ENCODE data around the gene ARMH4.

The ARMH4 gene

GRCh38 chr14:58104808-58105207, 47.2 kb downstream of the ARMH4 start:
- H3K27ac ChIP-seq (ENCODE audit: low read depth, low read length) = no peak overlapping the region
- no peak overlapping the region for H3K4me3 ChIP-seq (ENCODE audit: low read depth in 1 of 2, low read length in 2 of 2)
- H3K27me3 ChIP-seq (ENCODE audit: control insufficient read depth in 1 of 2, insufficient read depth in 2 of 2, low read length in 2 of 2) = peaks cover 0 to 5% of the 10 kb centered on the region in 2 donors
- H3K36me3 ChIP-seq (ENCODE audit: control insufficient read depth in 1 of 2, insufficient read depth in 2 of 2, low read length in 2 of 2) = no peaks in the 10 kb centered on the region
- no peaks in the 10 kb centered on the region for H3K9me3 ChIP-seq (ENCODE audit: control insufficient read depth in 1 of 2, low read length in 2 of 2)
- no peaks in the 10 kb centered on the region for H3K4me1 ChIP-seq (ENCODE audit: control insufficient read depth in 1 of 2, insufficient read depth in 2 of 2, low read length in 2 of 2)
- H3K9ac ChIP-seq (ENCODE audit: low read depth in 1 of 2, low read length in 2 of 2) = no peak overlapping the region

- Histone ChIP-seq H3K27ac (ENCODE audit: low read depth, low read length) (no peak overlapping the region), H3K4me1 (ENCODE audit: control insufficient read depth in 1 of 2, insufficient read depth in 2 of 2, low read length in 2 of 2) (no peaks in the 10 kb centered on the region), H3K36me3 (ENCODE audit: control insufficient read depth in 1 of 2, insufficient read depth in 2 of 2, low read length in 2 of 2) (no peaks in the 10 kb centered on the region), H3K9me3 (ENCODE audit: control insufficient read depth in 1 of 2, low read length in 2 of 2) (no peaks in the 10 kb centered on the region), H3K27me3 (ENCODE audit: control insufficient read depth in 1 of 2, insufficient read depth in 2 of 2, low read length in 2 of 2) (no peaks in the 10 kb centered on the region), H3K4me3 (ENCODE audit: low read depth in 1 of 2, low read length in 2 of 2) (no peak overlapping the region), H3K9ac (ENCODE audit: low read depth in 1 of 2, low read length in 2 of 2) (no peak overlapping the region)
Measured at GRCh38 chr14:58100735-58101368, 51.2 kb downstream of the ARMH4 start.

DNA sequence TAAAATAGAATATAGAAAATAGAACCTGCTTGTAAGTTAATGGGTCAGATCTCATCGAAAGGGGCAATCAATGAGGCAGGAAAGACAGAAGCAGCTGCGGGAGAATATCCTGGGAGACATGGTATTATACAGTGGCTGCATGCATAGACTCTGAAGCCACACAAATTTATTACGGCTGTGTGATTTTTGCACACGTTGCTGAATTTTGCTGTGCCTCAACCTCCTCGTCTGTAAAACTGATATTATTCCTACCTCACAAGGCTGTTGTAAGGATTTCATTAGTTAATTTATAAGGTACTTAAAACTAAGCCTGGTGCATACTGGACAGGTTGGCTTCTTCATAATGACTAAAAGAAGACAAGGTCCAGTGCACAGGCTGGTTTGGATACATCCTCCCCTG, 52.3 kb downstream of the ARMH4 start:
- no peaks in the 10 kb centered on the region for H3K27me3 ChIP-seq (ENCODE audit: control insufficient read depth in 1 of 2, insufficient read depth in 2 of 2, low read length in 2 of 2)
- H3K9ac ChIP-seq (ENCODE audit: low read depth in 1 of 2, low read length in 2 of 2) = no peak overlapping the region
- H3K9me3 ChIP-seq (ENCODE audit: control insufficient read depth in 1 of 2, low read length in 2 of 2) = no peaks in the 10 kb centered on the region
- no peak overlapping the region for H3K27ac ChIP-seq (ENCODE audit: low read depth, low read length)
- H3K4me3 ChIP-seq (ENCODE audit: low read depth in 1 of 2, low read length in 2 of 2) = no peak overlapping the region
- no peaks in the 10 kb centered on the region for H3K36me3 ChIP-seq (ENCODE audit: control insufficient read depth in 1 of 2, insufficient read depth in 2 of 2, low read length in 2 of 2)
- no peaks in the 10 kb centered on the region for H3K4me1 ChIP-seq (ENCODE audit: control insufficient read depth in 1 of 2, insufficient read depth in 2 of 2, low read length in 2 of 2)

DNA sequence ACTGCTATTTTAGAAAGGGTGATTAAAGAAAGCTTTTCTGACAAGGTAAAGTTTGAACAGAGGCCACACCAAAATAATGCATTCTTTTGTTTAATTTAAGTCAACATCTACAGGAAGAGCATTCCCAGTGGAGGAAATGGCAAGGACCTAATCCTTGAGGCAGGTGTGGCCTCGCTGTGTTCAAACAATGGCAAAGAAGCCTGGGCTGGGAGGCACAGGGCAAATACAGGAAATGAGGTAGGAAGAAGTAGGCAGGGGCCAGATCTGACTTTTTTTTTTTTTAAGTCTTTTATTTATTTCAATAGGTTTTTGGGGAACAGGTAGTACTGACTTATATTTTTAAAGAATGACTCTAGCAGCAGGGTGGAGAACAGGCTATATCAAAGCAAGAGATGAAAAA, 53.5 kb downstream of the ARMH4 start:
- Histone ChIP-seq H3K9ac (ENCODE audit: low read depth in 1 of 2, low read length in 2 of 2) (no peak overlapping the region), H3K4me3 (ENCODE audit: low read depth in 1 of 2, low read length in 2 of 2) (no peak overlapping the region), H3K27me3 (ENCODE audit: control insufficient read depth in 1 of 2, insufficient read depth in 2 of 2, low read length in 2 of 2) (no peaks in the 10 kb centered on the region), H3K9me3 (ENCODE audit: control insufficient read depth in 1 of 2, low read length in 2 of 2) (no peaks in the 10 kb centered on the region), H3K27ac (ENCODE audit: low read depth, low read length) (no peak overlapping the region), H3K4me1 (ENCODE audit: control insufficient read depth in 1 of 2, insufficient read depth in 2 of 2, low read length in 2 of 2) (no peaks in the 10 kb centered on the region), H3K36me3 (ENCODE audit: control insufficient read depth in 1 of 2, insufficient read depth in 2 of 2, low read length in 2 of 2) (no peaks in the 10 kb centered on the region)

GRCh38 chr14:58096731-58097130, 55.3 kb downstream of the ARMH4 start:
- Histone ChIP-seq H3K4me3 (ENCODE audit: low read depth in 1 of 2, low read length in 2 of 2) (no peak overlapping the region), H3K27me3 (ENCODE audit: control insufficient read depth in 1 of 2, insufficient read depth in 2 of 2, low read length in 2 of 2) (no peaks in the 10 kb centered on the region), H3K27ac (ENCODE audit: low read depth, low read length) (no peak overlapping the region), H3K4me1 (ENCODE audit: control insufficient read depth in 1 of 2, insufficient read depth in 2 of 2, low read length in 2 of 2) (no peaks in the 10 kb centered on the region), H3K9ac (ENCODE audit: low read depth in 1 of 2, low read length in 2 of 2) (no peak overlapping the region), H3K9me3 (ENCODE audit: control insufficient read depth in 1 of 2, low read length in 2 of 2) (no peaks in the 10 kb centered on the region), H3K36me3 (ENCODE audit: control insufficient read depth in 1 of 2, insufficient read depth in 2 of 2, low read length in 2 of 2) (no peaks in the 10 kb centered on the region)

- Histone ChIP-seq H3K4me1 (ENCODE audit: control insufficient read depth in 1 of 2, insufficient read depth in 2 of 2, low read length in 2 of 2) (no peaks in the 10 kb centered on the region), H3K27ac (ENCODE audit: low read depth, low read length) (no peak overlapping the region), H3K9me3 (ENCODE audit: control insufficient read depth in 1 of 2, low read length in 2 of 2) (no peaks in the 10 kb centered on the region), H3K4me3 (ENCODE audit: low read depth in 1 of 2, low read length in 2 of 2) (no peak overlapping the region), H3K9ac (ENCODE audit: low read depth in 1 of 2, low read length in 2 of 2) (no peak overlapping the region), H3K27me3 (ENCODE audit: control insufficient read depth in 1 of 2, insufficient read depth in 2 of 2, low read length in 2 of 2) (no peaks in the 10 kb centered on the region), H3K36me3 (ENCODE audit: control insufficient read depth in 1 of 2, insufficient read depth in 2 of 2, low read length in 2 of 2) (no peaks in the 10 kb centered on the region)
Measured at GRCh38 chr14:58091883-58092630, 60.0 kb downstream of the ARMH4 start.

- H3K36me3 ChIP-seq (ENCODE audit: control insufficient read depth in 1 of 2, insufficient read depth in 2 of 2, low read length in 2 of 2) = no peaks in the 10 kb centered on the region
- no peak overlapping the region for H3K9ac ChIP-seq (ENCODE audit: low read depth in 1 of 2, low read length in 2 of 2)
- H3K27me3 ChIP-seq (ENCODE audit: control insufficient read depth in 1 of 2, insufficient read depth in 2 of 2, low read length in 2 of 2) = no peaks in the 10 kb centered on the region
- H3K4me1 ChIP-seq (ENCODE audit: control insufficient read depth in 1 of 2, insufficient read depth in 2 of 2, low read length in 2 of 2) = no peaks in the 10 kb centered on the region
- H3K9me3 ChIP-seq (ENCODE audit: control insufficient read depth in 1 of 2, low read length in 2 of 2) = no peaks in the 10 kb centered on the region
- no peak overlapping the region for H3K4me3 ChIP-seq (ENCODE audit: low read depth in 1 of 2, low read length in 2 of 2)
- H3K27ac ChIP-seq (ENCODE audit: low read depth, low read length) = no peak overlapping the region
Measured at GRCh38 chr14:58089612-58090011, 62.4 kb downstream of the ARMH4 start.

- Histone ChIP-seq H3K9me3 (ENCODE audit: control insufficient read depth in 1 of 2, low read length in 2 of 2) (no peaks in the 10 kb centered on the region), H3K36me3 (ENCODE audit: control insufficient read depth in 1 of 2, insufficient read depth in 2 of 2, low read length in 2 of 2) (no peaks in the 10 kb centered on the region), H3K27me3 (ENCODE audit: control insufficient read depth in 1 of 2, insufficient read depth in 2 of 2, low read length in 2 of 2) (no peaks in the 10 kb centered on the region), H3K9ac (ENCODE audit: low read depth in 1 of 2, low read length in 2 of 2) (no peak overlapping the region), H3K27ac (ENCODE audit: low read depth, low read length) (no peak overlapping the region), H3K4me3 (ENCODE audit: low read depth in 1 of 2, low read length in 2 of 2) (no peak overlapping the region), H3K4me1 (ENCODE audit: control insufficient read depth in 1 of 2, insufficient read depth in 2 of 2, low read length in 2 of 2) (no peaks in the 10 kb centered on the region)
Measured at GRCh38 chr14:58088961-58089360, 63.1 kb downstream of the ARMH4 start.

- Histone ChIP-seq H3K4me3 (ENCODE audit: low read depth in 1 of 2, low read length in 2 of 2) (no peak overlapping the region), H3K4me1 (ENCODE audit: control insufficient read depth in 1 of 2, insufficient read depth in 2 of 2, low read length in 2 of 2) (no peaks in the 10 kb centered on the region), H3K36me3 (ENCODE audit: control insufficient read depth in 1 of 2, insufficient read depth in 2 of 2, low read length in 2 of 2) (no peaks in the 10 kb centered on the region), H3K27me3 (ENCODE audit: control insufficient read depth in 1 of 2, insufficient read depth in 2 of 2, low read length in 2 of 2) (no peaks in the 10 kb centered on the region), H3K27ac (ENCODE audit: low read depth, low read length) (no peak overlapping the region), H3K9me3 (ENCODE audit: control insufficient read depth in 1 of 2, low read length in 2 of 2) (no peaks in the 10 kb centered on the region), H3K9ac (ENCODE audit: low read depth in 1 of 2, low read length in 2 of 2) (no peak overlapping the region)
Measured at GRCh38 chr14:58085877-58086276, 66.1 kb downstream of the ARMH4 start.

- no peaks in the 10 kb centered on the region for H3K4me1 ChIP-seq (ENCODE audit: control insufficient read depth in 1 of 2, insufficient read depth in 2 of 2, low read length in 2 of 2)
- no peak overlapping the region for H3K4me3 ChIP-seq (ENCODE audit: low read depth in 1 of 2, low read length in 2 of 2)
- H3K27me3 ChIP-seq (ENCODE audit: control insufficient read depth in 1 of 2, insufficient read depth in 2 of 2, low read length in 2 of 2) = no peaks in the 10 kb centered on the region
- H3K27ac ChIP-seq (ENCODE audit: low read depth, low read length) = no peak overlapping the region
- no peaks in the 10 kb centered on the region for H3K9me3 ChIP-seq (ENCODE audit: control insufficient read depth in 1 of 2, low read length in 2 of 2)
- H3K36me3 ChIP-seq (ENCODE audit: control insufficient read depth in 1 of 2, insufficient read depth in 2 of 2, low read length in 2 of 2) = no peaks in the 10 kb centered on the region
- no peak overlapping the region for H3K9ac ChIP-seq (ENCODE audit: low read depth in 1 of 2, low read length in 2 of 2)
Measured at GRCh38 chr14:58082491-58083098, 69.4 kb downstream of the ARMH4 start.

All from duodenal mucosa (tissue), 2 donors.